HL-60 (cell line): ENCODE data around the gene TMEM151B.

Experiments used
- DNase-seq, 2 experiments: peaks; one replicate each; pipeline ENCODE4 v3.0.0-alpha.2; 2010 to 2020; ENCODE audit warnings: low read depth in 1 of 2, low spot score in 1 of 2
- H3K27ac ChIP-seq: fragments of 250-450 bp; sonication (Bioruptor Pico); replicated peaks from 2 replicates; pipeline ENCODE4 v1.5.1; 2020; ENCODE audit warnings: mild to moderate bottlenecking, moderate library complexity
- H3K27me3 ChIP-seq: fragments of 250-450 bp; sonication (Bioruptor Pico); 2 replicates; pipeline ENCODE4 v1.5.1; 2021; ENCODE audit warnings: mild to moderate bottlenecking, moderate library complexity; ENCODE audit not compliant: insufficient read depth, poor library complexity, severe bottlenecking
- H3K4me3 ChIP-seq: replicated peaks from 2 replicates; pipeline ENCODE4 v1.5.1; 2011; ENCODE audit warnings: mild to moderate bottlenecking, control low read depth, low read length; ENCODE audit not compliant: insufficient read depth
- CTCF ChIP-seq: IDR thresholded peaks from one replicate; pipeline ENCODE4 v1.5.1; 2011; ENCODE audit warnings: low read length, control low read depth, inconsistent platforms; ENCODE audit not compliant: insufficient read depth
- GABPA ChIP-seq: IDR thresholded peaks from 2 replicates; pipeline ENCODE4 v1.6.1; 2012; ENCODE audit warnings: low read depth
- POLR2AphosphoS5 ChIP-seq: IDR thresholded peaks from 2 replicates; pipeline ENCODE4 v1.6.1; 2012; ENCODE audit warnings: low read depth
- REST ChIP-seq: IDR thresholded peaks from 2 replicates; pipeline ENCODE4 v1.6.1; 2012; ENCODE audit warnings: low read depth; ENCODE audit not compliant: insufficient replicate concordance
- SPI1 ChIP-seq: IDR thresholded peaks from 2 replicates; pipeline ENCODE4 v1.6.1; 2012; ENCODE audit warnings: low read depth, mild to moderate bottlenecking, borderline replicate concordance

TMEM151B gene

DNA sequence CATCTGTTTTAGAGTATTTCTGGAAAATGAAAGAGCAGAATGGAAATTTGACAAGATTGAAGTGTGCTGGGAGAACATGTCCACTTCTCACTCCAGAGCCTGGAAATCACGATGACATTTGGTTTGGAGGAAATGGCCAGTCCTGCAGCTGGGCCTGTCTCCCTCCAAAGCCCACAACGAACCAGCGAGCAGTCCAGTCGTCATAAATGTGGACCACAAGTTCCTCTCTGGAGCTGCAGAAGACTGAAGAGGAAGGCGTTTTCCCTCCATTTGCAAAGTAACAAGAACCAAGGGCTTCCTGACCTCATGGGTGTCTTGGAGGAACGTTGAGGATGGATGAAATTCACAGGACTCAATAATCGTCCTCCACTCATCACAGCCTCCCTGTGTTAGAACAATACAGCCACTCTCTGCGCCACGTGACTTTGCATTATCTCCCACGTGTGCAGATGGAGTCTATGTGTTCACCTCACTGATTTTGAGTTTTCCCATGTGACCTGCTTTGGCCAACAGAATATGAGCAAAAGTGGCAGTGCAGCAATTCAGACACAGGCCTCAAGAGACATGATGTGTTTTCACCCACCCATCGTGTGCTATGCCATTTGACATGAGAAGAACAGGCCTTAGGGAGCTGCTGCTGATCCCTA, 63.1 kb downstream of the TMEM151B start:
- no peaks in the 10 kb centered on the region for H3K27me3 ChIP-seq
- peak; percentile 57; the same call in 1 of the 2 replicates for TF ChIP-seq SPI1
- TF ChIP-seq REST = no peak
- no peak overlapping the region for H3K4me3 ChIP-seq
- DNase-seq = peak in 1 of 2 experiments; percentile 53
- peak overlapping the region; percentile 4; the same call in 1 of the 2 replicates for H3K27ac ChIP-seq

DNA sequence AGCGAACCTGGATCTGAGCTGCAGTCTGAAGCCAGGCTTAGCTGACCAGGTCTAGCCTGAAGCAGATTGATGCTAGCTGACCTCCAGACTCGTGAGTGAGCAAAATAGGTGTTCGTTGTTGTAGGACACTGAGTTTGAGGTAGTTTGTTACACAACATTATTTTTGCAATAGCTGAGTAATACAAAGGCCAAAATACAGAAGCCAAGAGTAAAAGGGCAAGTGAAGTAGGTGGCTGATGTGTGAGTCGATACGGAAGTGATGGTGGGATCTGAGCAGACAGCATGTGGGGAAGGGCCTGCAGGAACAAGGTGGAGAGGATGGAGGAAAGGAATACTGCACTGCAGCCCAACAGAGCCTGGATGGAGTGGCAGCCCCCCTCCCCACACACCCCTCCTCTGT, 63.7 kb downstream of the TMEM151B start:
- no peaks in the 10 kb centered on the region for H3K27me3 ChIP-seq
- peak; percentile 62 to 84 for DNase-seq
- TF ChIP-seq SPI1 (peak; percentile 60; the same call in 1 of the 2 replicates), CTCF (no peak)
- no peak overlapping the region for H3K4me3 ChIP-seq
- peak overlapping the region; percentile 42 for H3K27ac ChIP-seq

GRCh38 chr6:44335631-44336030, 65.4 kb downstream of the TMEM151B start:
- no peak overlapping the region for H3K27ac ChIP-seq
- DNase-seq = no peak
- no peaks in the 10 kb centered on the region for H3K27me3 ChIP-seq
- H3K4me3 ChIP-seq = no peak overlapping the region
- TF ChIP-seq GABPA = no peak
- no peak for TF ChIP-seq CTCF
- TF ChIP-seq POLR2AphosphoS5 = no peak
- TF ChIP-seq SPI1 = no peak

GRCh38 chr6:44338228-44339122, 68.2 kb downstream of the TMEM151B start:
- DNase-seq = peak in 1 of 2 experiments; percentile 73

More at GRCh38 chr6:44338228-44339122, 68.2 kb downstream of the TMEM151B start:
- H3K4me3 ChIP-seq = no peak overlapping the region
- H3K27me3 ChIP-seq = no peaks in the 10 kb centered on the region
- no peak overlapping the region for H3K27ac ChIP-seq
- TF ChIP-seq GABPA = no peak
- no peak for TF ChIP-seq SPI1
- TF ChIP-seq POLR2AphosphoS5 = no peak
- peak; percentile 70 for TF ChIP-seq CTCF
